KOPT-K1 (cell line): ENCODE measurements around the gene AHCYL1.

Experiments used
- H3K27ac ChIP-seq: fragments of 200-600 bp; sonication (generic); 2 replicates; pipeline ENCODE4 v1.5.1; 2016; ENCODE audit warnings: antibody characterized with exemption, mild to moderate bottlenecking, low read depth, low read length; ENCODE audit not compliant: poor library complexity, severe bottlenecking
- H3K36me3 ChIP-seq: fragments of 200-600 bp; sonication (generic); 2 replicates; pipeline ENCODE4 v1.5.1; 2017; ENCODE audit warnings: antibody characterized with exemption, mild to moderate bottlenecking, low read length, moderate library complexity; ENCODE audit not compliant: insufficient read depth
- H3K9me3 ChIP-seq: fragments of 200-600 bp; sonication (generic); 2 replicates; pipeline ENCODE4 v1.5.1; 2017; ENCODE audit warnings: antibody characterized with exemption, low read length, mild to moderate bottlenecking; ENCODE audit not compliant: insufficient read depth, poor library complexity, severe bottlenecking

Gene AHCYL1

GRCh38 chr1:110051262-110051648, 66.7 kb downstream of the AHCYL1 start:
- Histone ChIP-seq H3K9me3 (no peaks in the 10 kb centered on the region), H3K27ac (no peak overlapping the region), H3K36me3 (peaks cover 100% of the 10 kb centered on the region)

GRCh38 chr1:110053552-110054428, 69.2 kb downstream of the AHCYL1 start:
- Histone ChIP-seq H3K9me3 (no peaks in the 10 kb centered on the region), H3K36me3 (peaks cover 100% of the 10 kb centered on the region), H3K27ac (no peak overlapping the region)

GRCh38 chr1:110055493-110056284, 71.1 kb downstream of the AHCYL1 start:
- Histone ChIP-seq H3K27ac (no peak overlapping the region), H3K36me3 (peaks cover 89% of the 10 kb centered on the region), H3K9me3 (no peaks in the 10 kb centered on the region)

GRCh38 chr1:110056285-110056683, 71.7 kb downstream of the AHCYL1 start:
- no peaks in the 10 kb centered on the region for H3K9me3 ChIP-seq
- no peak overlapping the region for H3K27ac ChIP-seq
- H3K36me3 ChIP-seq, result peaks cover 86% of the 10 kb centered on the region

- H3K9me3 ChIP-seq, result no peaks in the 10 kb centered on the region
- H3K36me3 ChIP-seq, result peaks cover 85% of the 10 kb centered on the region
- no peak overlapping the region for H3K27ac ChIP-seq
Measured at GRCh38 chr1:110056776-110057175, 72.2 kb downstream of the AHCYL1 start.

GRCh38 chr1:110057963-110058518, 73.5 kb downstream of the AHCYL1 start:
- no peak overlapping the region for H3K27ac ChIP-seq
- H3K36me3 ChIP-seq, result peaks cover 82% of the 10 kb centered on the region
- H3K9me3 ChIP-seq, result no peaks in the 10 kb centered on the region

- Histone ChIP-seq H3K9me3 (no peaks in the 10 kb centered on the region), H3K27ac (no peak overlapping the region), H3K36me3 (peaks cover 77% of the 10 kb centered on the region)
Measured at GRCh38 chr1:110058591-110058990, 74.0 kb downstream of the AHCYL1 start.

GRCh38 chr1:110059133-110059863, 74.7 kb downstream of the AHCYL1 start:
- H3K9me3 ChIP-seq, result no peaks in the 10 kb centered on the region
- H3K36me3 ChIP-seq, result peaks cover 70% of the 10 kb centered on the region
- no peak overlapping the region for H3K27ac ChIP-seq

- Histone ChIP-seq H3K27ac (no peak overlapping the region), H3K9me3 (no peaks in the 10 kb centered on the region), H3K36me3 (peaks cover 62% of the 10 kb centered on the region)
Measured at GRCh38 chr1:110060034-110060661, 75.6 kb downstream of the AHCYL1 start.

GRCh38 chr1:110060662-110061060, 76.1 kb downstream of the AHCYL1 start:
- Histone ChIP-seq H3K36me3 (peaks cover 57% of the 10 kb centered on the region), H3K9me3 (no peaks in the 10 kb centered on the region), H3K27ac (no peak overlapping the region)

- peaks cover 50% of the 10 kb centered on the region for H3K36me3 ChIP-seq
- no peak overlapping the region for H3K27ac ChIP-seq
Measured at GRCh38 chr1:110061341-110061740, 76.8 kb downstream of the AHCYL1 start.

GRCh38 chr1:110062612-110063011, 78.0 kb downstream of the AHCYL1 start:
- Histone ChIP-seq H3K36me3 (peaks cover 37% of the 10 kb centered on the region), H3K27ac (no peak overlapping the region), H3K9me3 (no peaks in the 10 kb centered on the region)

More at GRCh38 chr1:110061341-110061740, 76.8 kb downstream of the AHCYL1 start:
- H3K9me3 ChIP-seq, result no peaks in the 10 kb centered on the region

- H3K27ac ChIP-seq, result no peak overlapping the region
- H3K36me3 ChIP-seq, result peaks cover 25% of the 10 kb centered on the region
Measured at GRCh38 chr1:110063781-110064180, 79.2 kb downstream of the AHCYL1 start.

GRCh38 chr1:110064576-110065337, 80.2 kb downstream of the AHCYL1 start:
- peaks cover 23% of the 10 kb centered on the region; the same call in 1 of the 2 replicates for H3K36me3 ChIP-seq
- no peaks in the 10 kb centered on the region for H3K9me3 ChIP-seq
- H3K27ac ChIP-seq, result no peak overlapping the region

More at GRCh38 chr1:110063781-110064180, 79.2 kb downstream of the AHCYL1 start:
- no peaks in the 10 kb centered on the region for H3K9me3 ChIP-seq
